OCI-LY3 (cell line): Measurements from ENCODE around the gene PIK3R4.

Experiments
- H2AFZ ChIP-seq: fragments of 200-600, 300-600 bp; shearing (Covaris generic); 2 replicates; pipeline ENCODE4 v1.6.0; 2014; ENCODE audit warnings: antibody characterized with exemption, low read depth, low read length
- H3K27ac ChIP-seq: fragments of 200-600, 300-600 bp; sonication (generic); 2 replicates; pipeline ENCODE4 v1.5.1; 2014; ENCODE audit warnings: mild to moderate bottlenecking, low read length, moderate library complexity, mixed read lengths
- H3K27me3 ChIP-seq: fragments of 200-600, 300-600 bp; sonication (generic); 2 replicates; pipeline ENCODE4 v1.6.1; 2014; ENCODE audit warnings: low read depth, low read length, mixed read lengths
- H3K36me3 ChIP-seq: fragments of 200-600, 300-600 bp; sonication (generic); replicated peaks from 2 replicates; pipeline ENCODE3; 2014; ENCODE audit warnings: low read depth, low read length, mixed read lengths
- H3K4me1 ChIP-seq: fragments of 300-600, 200-600 bp; sonication (generic); 2 replicates; pipeline ENCODE4 v1.6.1; 2014; ENCODE audit warnings: low read length, mixed read lengths
- H3K4me2 ChIP-seq: fragments of 200-600, 300-600 bp; sonication (generic); 2 replicates; pipeline ENCODE4 v1.6.1; 2014; ENCODE audit warnings: low read length, mixed read lengths
- H3K4me3 ChIP-seq: fragments of 300-600, 200-600 bp; sonication (generic); 2 replicates; pipeline ENCODE4 v1.5.1; 2014; ENCODE audit warnings: antibody characterized with exemption, mild to moderate bottlenecking, low read length, moderate library complexity
- H3K79me2 ChIP-seq: fragments of 300-600, 200-600 bp; shearing (Covaris generic); 2 replicates; pipeline ENCODE4 v1.6.1; 2014; ENCODE audit warnings: mild to moderate bottlenecking, low read length, mixed read lengths
- H3K9ac ChIP-seq: fragments of 300-600, 200-600 bp; shearing (Covaris generic); 2 replicates; pipeline ENCODE4 v1.6.0; 2014; ENCODE audit warnings: mild to moderate bottlenecking, low read length, moderate library complexity
- H3K9me3 ChIP-seq: fragments of 200-600, 300-600 bp; shearing (Covaris generic); 2 replicates; pipeline ENCODE4 v1.6.1; 2014; ENCODE audit warnings: low read length, mixed read lengths; ENCODE audit not compliant: insufficient read depth
- H4K20me1 ChIP-seq: fragments of 200-600, 300-600 bp; sonication (generic); 2 replicates; pipeline ENCODE4 v1.6.1; 2016; ENCODE audit warnings: low read length, mixed read lengths; ENCODE audit not compliant: insufficient read depth
- EZH2phosphoT487 ChIP-seq: fragments of 200-600 bp; shearing (Covaris generic); IDR thresholded peaks from 2 replicates; pipeline ENCODE4 v1.6.1; 2018; ENCODE audit warnings: antibody characterized with exemption, mixed run types, low read depth
- TF ChIP-seq, protein P1 (sequence below): fragments of 200-600, 300-600 bp; sonication (generic); IDR thresholded peaks from 2 replicates; pipeline ENCODE4 v1.5.1; 2014; ENCODE audit warnings: antibody characterized with exemption, low read length, low read depth

Gene PIK3R4

GRCh38 chr3:130712718-130713423 lies 33.8 kb downstream of the PIK3R4 start:
- Histone ChIP-seq H3K4me2 (no peak overlapping the region), H3K9ac (no peak overlapping the region), H3K27ac (no peak overlapping the region), H3K4me1 (peaks cover 5% of the 10 kb centered on the region; the same call in 1 of the 2 replicates), H3K36me3 (peaks cover 11% of the 10 kb centered on the region), H3K79me2 (no peaks in the 10 kb centered on the region), H3K27me3 (no peaks in the 10 kb centered on the region), H3K4me3 (no peak overlapping the region), H2AFZ (no peak overlapping the region), H3K9me3 (no peaks in the 10 kb centered on the region), H4K20me1 (no peaks in the 10 kb centered on the region)
- TF ChIP-seq EZH2phosphoT487: no peak
- TF ChIP-seq, protein P1, sequence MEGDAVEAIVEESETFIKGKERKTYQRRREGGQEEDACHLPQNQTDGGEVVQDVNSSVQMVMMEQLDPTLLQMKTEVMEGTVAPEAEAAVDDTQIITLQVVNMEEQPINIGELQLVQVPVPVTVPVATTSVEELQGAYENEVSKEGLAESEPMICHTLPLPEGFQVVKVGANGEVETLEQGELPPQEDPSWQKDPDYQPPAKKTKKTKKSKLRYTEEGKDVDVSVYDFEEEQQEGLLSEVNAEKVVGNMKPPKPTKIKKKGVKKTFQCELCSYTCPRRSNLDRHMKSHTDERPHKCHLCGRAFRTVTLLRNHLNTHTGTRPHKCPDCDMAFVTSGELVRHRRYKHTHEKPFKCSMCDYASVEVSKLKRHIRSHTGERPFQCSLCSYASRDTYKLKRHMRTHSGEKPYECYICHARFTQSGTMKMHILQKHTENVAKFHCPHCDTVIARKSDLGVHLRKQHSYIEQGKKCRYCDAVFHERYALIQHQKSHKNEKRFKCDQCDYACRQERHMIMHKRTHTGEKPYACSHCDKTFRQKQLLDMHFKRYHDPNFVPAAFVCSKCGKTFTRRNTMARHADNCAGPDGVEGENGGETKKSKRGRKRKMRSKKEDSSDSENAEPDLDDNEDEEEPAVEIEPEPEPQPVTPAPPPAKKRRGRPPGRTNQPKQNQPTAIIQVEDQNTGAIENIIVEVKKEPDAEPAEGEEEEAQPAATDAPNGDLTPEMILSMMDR: no peak

- no peak for TF ChIP-seq EZH2phosphoT487
- TF ChIP-seq, protein P1: no peak
- Histone ChIP-seq H3K9ac (no peak overlapping the region), H3K4me2 (no peak overlapping the region), H2AFZ (no peak overlapping the region), H3K79me2 (no peaks in the 10 kb centered on the region), H3K27me3 (no peaks in the 10 kb centered on the region), H3K27ac (no peak overlapping the region), H4K20me1 (no peaks in the 10 kb centered on the region), H3K4me1 (peaks cover 5% of the 10 kb centered on the region; the same call in 1 of the 2 replicates), H3K9me3 (no peaks in the 10 kb centered on the region), H3K36me3 (peaks cover 14% of the 10 kb centered on the region), H3K4me3 (no peak overlapping the region)
These were observed 34.9 kb downstream of the PIK3R4 start for GRCh38 chr3:130711565-130712324.

DNA sequence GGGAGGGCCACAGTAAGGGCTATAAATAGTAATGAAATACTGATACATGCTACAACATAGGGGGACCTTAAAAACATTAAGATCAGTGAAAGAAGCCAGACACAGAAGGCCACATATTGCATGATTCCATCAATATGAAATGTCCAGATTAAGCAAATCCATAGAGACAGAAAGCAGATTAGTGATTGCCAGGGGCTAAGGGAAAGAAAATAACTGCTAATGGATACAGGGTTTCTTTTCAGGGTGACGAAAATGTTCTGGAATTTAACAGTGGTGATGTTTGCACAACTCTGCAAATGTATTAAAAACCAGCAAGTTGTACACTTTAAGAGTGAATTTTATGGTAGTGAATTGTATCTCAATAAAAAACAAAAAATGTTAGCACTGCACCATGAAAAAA lies 37.0 kb downstream of the PIK3R4 start:
- no peak overlapping the region for H3K4me2 ChIP-seq
- H2AFZ ChIP-seq: no peak overlapping the region
- H3K9me3 ChIP-seq: no peaks in the 10 kb centered on the region
- no peaks in the 10 kb centered on the region for H3K27me3 ChIP-seq
- TF ChIP-seq, protein P1: no peak
- no peak for TF ChIP-seq EZH2phosphoT487
- H3K4me1 ChIP-seq: no peaks in the 10 kb centered on the region
- H3K4me3 ChIP-seq: no peak overlapping the region
- H3K79me2 ChIP-seq: no peaks in the 10 kb centered on the region
- H3K36me3 ChIP-seq: peaks cover 13% of the 10 kb centered on the region
- H3K27ac ChIP-seq: no peak overlapping the region
- H4K20me1 ChIP-seq: no peaks in the 10 kb centered on the region
- H3K9ac ChIP-seq: no peak overlapping the region

- H3K9ac ChIP-seq: no peak overlapping the region
- no peak overlapping the region for H3K27ac ChIP-seq
- no peak overlapping the region for H3K4me2 ChIP-seq
- TF ChIP-seq EZH2phosphoT487: no peak
- TF ChIP-seq, protein P1: no peak
- no peaks in the 10 kb centered on the region for H3K4me1 ChIP-seq
- H3K79me2 ChIP-seq: no peaks in the 10 kb centered on the region
- no peak overlapping the region for H3K4me3 ChIP-seq
- no peaks in the 10 kb centered on the region for H3K9me3 ChIP-seq
- H3K36me3 ChIP-seq: peaks cover 20% of the 10 kb centered on the region
- no peak overlapping the region for H2AFZ ChIP-seq
- H4K20me1 ChIP-seq: no peaks in the 10 kb centered on the region
- no peaks in the 10 kb centered on the region for H3K27me3 ChIP-seq
These were observed 38.6 kb downstream of the PIK3R4 start for GRCh38 chr3:130707902-130708601.
